Measurements from ENCODE around the gene TSPAN2. TPM values are rescaled to one million over a fixed set of nuclear protein-coding genes. Genes with fewer than 3 reads are reported as not detected.
A peak's percentile ranks its signal among the peaks of the same experiment; 100 is the strongest.

Gene TSPAN2
- total RNA-seq, 1 donor from 2014 or later: 4.3 TPM

GRCh38 chr1:115090956-115091355, 1.7 kb upstream of the TSPAN2 start:
- H3K4me1 Mint-ChIP-seq: peaks cover 12% of the 10 kb centered on the region
- H3K27ac Mint-ChIP-seq (ENCODE audit: unreplicated experiment): no peak overlapping the region
- no peaks in the 10 kb centered on the region for H3K36me3 Mint-ChIP-seq (ENCODE audit: low read depth)
- H3K9me3 Mint-ChIP-seq: no peaks in the 10 kb centered on the region
- no peak for DNase-seq (ENCODE audit: low read depth, low spot score)
- no peak for TF ChIP-seq CTCF (conservative IDR thresholded peaks at IDR 0.05)
- H3K4me3 Mint-ChIP-seq: peak overlapping the region; percentile 86
- peaks cover 46% of the 10 kb centered on the region for H3K27me3 Mint-ChIP-seq (ENCODE audit: low read depth)

GRCh38 chr1:115090540-115090939, 1.2 kb upstream of the TSPAN2 start:
- TF ChIP-seq CTCF (conservative IDR thresholded peaks at IDR 0.05): no peak
- no peak overlapping the region for H3K27ac Mint-ChIP-seq (ENCODE audit: unreplicated experiment)
- no peaks in the 10 kb centered on the region for H3K36me3 Mint-ChIP-seq (ENCODE audit: low read depth)
- H3K4me1 Mint-ChIP-seq: peaks cover 12% of the 10 kb centered on the region
- peak overlapping the region; percentile 86 for H3K4me3 Mint-ChIP-seq
- DNase-seq (ENCODE audit: low read depth, low spot score): no peak
- H3K27me3 Mint-ChIP-seq (ENCODE audit: low read depth): peaks cover 45% of the 10 kb centered on the region
- no peaks in the 10 kb centered on the region for H3K9me3 Mint-ChIP-seq

GRCh38 chr1:115090186-115090490, 835 bp upstream of the TSPAN2 start:
- Mint-ChIP-seq H3K27me3 (ENCODE audit: low read depth) (peaks cover 45% of the 10 kb centered on the region), H3K4me3 (peak overlapping the region; percentile 86), H3K4me1 (peaks cover 12% of the 10 kb centered on the region), H3K9me3 (no peaks in the 10 kb centered on the region), H3K36me3 (ENCODE audit: low read depth) (no peaks in the 10 kb centered on the region), H3K27ac (ENCODE audit: unreplicated experiment) (no peak overlapping the region)
- no peak for DNase-seq (ENCODE audit: low read depth, low spot score)
- peak; percentile 14 for TF ChIP-seq CTCF (conservative IDR thresholded peaks at IDR 0.05)

GRCh38 chr1:115088871-115089419, 358 bp downstream of the TSPAN2 start:
- TF ChIP-seq CTCF (conservative IDR thresholded peaks at IDR 0.05): no peak
- DNase-seq (ENCODE audit: low read depth, low spot score): peak; percentile 4
- Mint-ChIP-seq H3K9me3 (no peaks in the 10 kb centered on the region), H3K27ac (ENCODE audit: unreplicated experiment) (no peak overlapping the region), H3K4me1 (peaks cover 18% of the 10 kb centered on the region), H3K36me3 (ENCODE audit: low read depth) (no peaks in the 10 kb centered on the region), H3K27me3 (ENCODE audit: low read depth) (peaks cover 44% of the 10 kb centered on the region), H3K4me3 (peak overlapping the region; percentile 89)

GRCh38 chr1:115088115-115088778, 1.1 kb downstream of the TSPAN2 start:
- no peak for TF ChIP-seq CTCF (conservative IDR thresholded peaks at IDR 0.05)
- no peaks in the 10 kb centered on the region for H3K36me3 Mint-ChIP-seq (ENCODE audit: low read depth)
- no peak for DNase-seq (ENCODE audit: low read depth, low spot score)
- no peaks in the 10 kb centered on the region for H3K9me3 Mint-ChIP-seq
- H3K4me3 Mint-ChIP-seq: peak overlapping the region; percentile 89
- peaks cover 18% of the 10 kb centered on the region for H3K4me1 Mint-ChIP-seq
- peaks cover 42% of the 10 kb centered on the region for H3K27me3 Mint-ChIP-seq (ENCODE audit: low read depth)
- no peak overlapping the region for H3K27ac Mint-ChIP-seq (ENCODE audit: unreplicated experiment)
